Hepatocyte (in vitro differentiated cells): Measurements from ENCODE around the gene RIT1.

Experiments used
- CTCF ChIP-seq: fragments of 200-600 bp; sonication (generic); IDR thresholded peaks from 2 replicates; pipeline ENCODE4 v1.5.1; 2016; ENCODE audit warnings: antibody characterized with exemption, mild to moderate bottlenecking; ENCODE audit not compliant: poor library complexity
- EZH2 ChIP-seq: fragments of 200-600 bp; sonication (generic); IDR thresholded peaks from 2 replicates; pipeline ENCODE4 v1.6.1; 2016; ENCODE audit warnings: antibody characterized with exemption, mild to moderate bottlenecking, borderline replicate concordance
- EZH2phosphoT487 ChIP-seq: fragments of 200-600 bp; sonication (generic); IDR thresholded peaks from one replicate; pipeline ENCODE4 v1.6.1; 2018; ENCODE audit warnings: antibody characterized with exemption, mild to moderate bottlenecking, low read depth, moderate library complexity; ENCODE audit not compliant: unreplicated experiment, severe bottlenecking

DNA sequence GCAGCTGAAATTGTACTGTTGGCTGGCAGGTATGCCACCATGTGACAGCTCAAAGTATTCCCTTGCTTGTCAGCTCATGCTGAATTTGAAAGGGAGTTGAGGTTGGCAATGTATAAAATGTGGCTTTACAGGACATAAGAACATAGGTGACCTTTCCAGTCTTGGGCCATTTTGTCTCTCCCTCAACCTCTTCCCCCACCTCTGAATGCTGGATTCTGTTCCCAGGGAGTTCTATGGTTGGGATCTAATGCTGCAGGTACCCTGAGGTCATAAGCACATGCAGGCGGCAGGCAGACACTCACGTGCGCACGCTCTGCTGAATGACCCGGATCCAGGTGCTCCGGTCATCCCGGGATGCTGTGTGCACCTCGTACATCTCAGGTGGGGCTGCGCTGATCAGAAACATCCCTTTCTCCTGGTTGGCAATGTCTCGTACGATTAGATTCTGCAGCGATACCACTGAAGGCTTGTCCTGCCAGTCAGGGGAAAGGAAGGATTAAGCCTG is 46.3 kb upstream of the RIT1 start:
- TF ChIP-seq CTCF: no peak
- no peak for TF ChIP-seq EZH2
- no peak for TF ChIP-seq EZH2phosphoT487
